ENCODE data around the gene LRRC38. TPM values are rescaled to one million over a fixed set of nuclear protein-coding genes. Genes with fewer than 3 reads are reported as not detected.
"Not testable (repeated sequence)": the region's sequence is repeated elsewhere in the genome, so short reads cannot be mapped to it uniquely, and the experiment has no call there.

The LRRC38 gene, protein sequence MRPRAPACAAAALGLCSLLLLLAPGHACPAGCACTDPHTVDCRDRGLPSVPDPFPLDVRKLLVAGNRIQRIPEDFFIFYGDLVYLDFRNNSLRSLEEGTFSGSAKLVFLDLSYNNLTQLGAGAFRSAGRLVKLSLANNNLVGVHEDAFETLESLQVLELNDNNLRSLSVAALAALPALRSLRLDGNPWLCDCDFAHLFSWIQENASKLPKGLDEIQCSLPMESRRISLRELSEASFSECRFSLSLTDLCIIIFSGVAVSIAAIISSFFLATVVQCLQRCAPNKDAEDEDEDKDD
- total RNA-seq: not detected in 2 replicates

DNA sequence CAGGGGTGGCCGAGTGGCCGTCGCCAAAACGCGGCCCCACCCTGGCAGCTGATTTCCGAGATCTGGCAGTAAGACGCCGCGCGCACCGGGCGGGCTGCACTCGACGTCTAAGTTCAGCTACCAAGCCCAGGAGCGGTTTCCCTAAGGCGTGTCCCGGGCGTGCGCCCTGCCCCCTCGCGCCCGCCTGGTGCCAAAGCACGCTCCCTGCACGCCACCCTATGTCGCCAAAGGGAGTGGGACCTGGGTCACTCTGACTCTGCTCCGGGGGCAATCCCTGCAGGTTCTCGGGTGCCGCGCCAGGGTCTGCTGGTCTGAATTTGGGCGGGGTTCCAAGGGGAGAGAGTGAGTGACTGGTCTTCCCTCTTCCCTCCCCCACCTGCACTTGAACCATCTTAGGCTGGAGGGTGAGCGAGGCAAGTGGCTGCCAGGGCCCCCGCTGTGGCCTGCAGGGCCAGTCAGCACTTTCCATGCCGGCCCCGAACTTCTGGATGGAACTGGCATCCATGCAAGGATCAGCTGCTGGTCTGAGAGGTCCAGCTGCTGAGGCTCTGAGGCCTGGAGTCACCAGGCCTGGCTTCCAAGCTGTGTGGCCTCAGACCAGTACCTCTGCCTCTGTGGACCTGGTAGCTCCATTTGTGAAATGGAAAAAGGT is at the start of gene LRRC38:
Gene LRRC38 (minus strand): TSS at position 109 of the 652 bp plus-strand sequence. CDS start 410 bp downstream, outside the sequence.
- intact Hi-C loops (cut with micrococcal nuclease): no loop called here
- Mint-ChIP-seq H3K27ac (no peak within 1 kb of the TSS), H3K4me1 (ENCODE audit: low read depth) (no peaks in the 10 kb centered on the region), H3K9me3 (no peaks in the 10 kb centered on the region), H3K27me3 (ENCODE audit: low read depth) (peaks cover 23% of the 10 kb centered on the region), H3K36me3 (ENCODE audit: low read depth) (no peaks in the 10 kb centered on the region), H3K4me3 (ENCODE audit: low read depth) (no peak within 1 kb of the TSS)
- no peak for DNase-seq (ENCODE audit: low spot score)

DNA sequence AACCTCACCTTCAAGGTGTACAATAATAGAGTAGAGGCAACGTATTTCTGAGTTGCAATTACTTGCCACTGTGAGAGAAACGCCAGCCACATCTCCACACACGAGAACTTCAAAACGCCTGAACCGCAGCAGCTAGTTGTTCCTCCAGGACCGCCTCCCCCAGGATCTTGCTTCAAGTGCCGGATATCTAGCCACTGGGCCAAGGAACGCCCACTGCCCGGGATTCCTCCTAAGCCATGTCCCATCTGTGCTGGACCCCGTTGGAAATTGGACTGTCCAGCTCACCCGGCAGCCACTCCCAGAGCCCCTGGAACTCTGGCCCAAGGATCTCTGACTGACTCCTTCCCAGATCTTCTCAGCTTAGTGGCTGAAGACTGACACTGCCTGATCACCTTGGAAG is 49.2 kb upstream of the LRRC38 start:
- DNase-seq (ENCODE audit: low spot score); H3K27ac Mint-ChIP-seq; H3K36me3 Mint-ChIP-seq (ENCODE audit: low read depth); H3K4me3 Mint-ChIP-seq (ENCODE audit: low read depth); intact Hi-C loops (cut with micrococcal nuclease); H3K9me3 Mint-ChIP-seq; H3K27me3 Mint-ChIP-seq (ENCODE audit: low read depth); H3K4me1 Mint-ChIP-seq (ENCODE audit: low read depth): not testable (repeated sequence)

DNA sequence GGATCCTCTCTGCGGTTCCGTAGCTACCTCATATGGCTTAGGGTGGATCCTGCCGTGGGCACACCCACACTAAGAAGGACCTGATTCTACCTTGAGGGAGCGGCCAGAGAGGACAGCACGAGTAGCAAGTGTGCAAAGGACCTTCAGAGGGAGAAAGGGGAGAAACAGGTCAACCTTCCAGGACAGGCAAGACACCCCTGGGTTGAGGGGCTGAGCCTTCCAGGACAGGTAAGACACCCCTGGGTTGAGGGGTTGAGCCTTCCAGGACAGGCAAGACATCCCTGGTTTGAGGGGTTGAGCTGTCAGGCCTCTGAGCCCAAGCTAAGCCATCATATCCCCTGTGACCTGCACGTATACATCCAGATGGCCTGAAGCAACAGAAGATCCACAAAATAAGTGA is 46.7 kb upstream of the LRRC38 start:
- Mint-ChIP-seq H3K27me3 (ENCODE audit: low read depth) (no peaks in the 10 kb centered on the region), H3K27ac (no peak overlapping the region), H3K4me1 (ENCODE audit: low read depth) (no peaks in the 10 kb centered on the region), H3K36me3 (ENCODE audit: low read depth) (no peaks in the 10 kb centered on the region), H3K4me3 (ENCODE audit: low read depth) (no peak overlapping the region), H3K9me3 (no peaks in the 10 kb centered on the region)
- no peak for DNase-seq (ENCODE audit: low spot score)
- intact Hi-C loops (cut with micrococcal nuclease): no loop called here

DNA sequence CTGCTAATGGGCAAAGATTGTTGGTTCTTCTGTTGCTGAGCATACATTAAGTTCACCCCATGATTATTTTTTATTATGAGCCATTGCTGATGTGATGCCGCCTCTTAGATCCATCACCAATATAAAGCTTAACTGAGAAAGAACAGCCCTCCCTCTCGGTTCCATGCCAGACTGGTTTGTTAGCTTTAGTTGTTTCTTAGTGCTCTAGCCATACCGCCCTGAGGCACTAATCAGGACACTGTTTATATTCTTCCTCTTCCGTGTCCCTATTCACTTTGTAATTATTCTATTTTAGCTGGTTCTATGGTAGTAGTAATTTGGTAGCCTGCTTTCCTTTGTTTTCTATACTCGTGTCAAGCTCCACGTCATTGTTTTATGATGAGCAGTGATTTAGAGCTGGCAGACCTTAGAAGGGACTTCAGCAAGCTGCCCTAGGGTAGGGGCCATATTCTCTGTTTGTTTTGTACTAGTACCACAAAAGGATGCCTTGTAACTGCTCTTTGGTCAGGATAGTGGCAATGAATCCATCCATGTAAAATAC is 42.5 kb upstream of the LRRC38 start:
- Mint-ChIP-seq H3K27me3 (ENCODE audit: low read depth) (no peaks in the 10 kb centered on the region), H3K27ac (no peak overlapping the region), H3K4me1 (ENCODE audit: low read depth) (no peaks in the 10 kb centered on the region), H3K36me3 (ENCODE audit: low read depth) (no peaks in the 10 kb centered on the region), H3K9me3 (no peaks in the 10 kb centered on the region), H3K4me3 (ENCODE audit: low read depth) (no peak overlapping the region)
- intact Hi-C loops (cut with micrococcal nuclease): no loop called here
- DNase-seq (ENCODE audit: low spot score): no peak

GRCh38 chr1:13554798-13555197 is 41.0 kb upstream of the LRRC38 start:
- Mint-ChIP-seq H3K27ac (no peak overlapping the region), H3K36me3 (ENCODE audit: low read depth) (no peaks in the 10 kb centered on the region), H3K4me3 (ENCODE audit: low read depth) (no peak overlapping the region), H3K4me1 (ENCODE audit: low read depth) (no peaks in the 10 kb centered on the region), H3K9me3 (no peaks in the 10 kb centered on the region), H3K27me3 (ENCODE audit: low read depth) (no peaks in the 10 kb centered on the region)
- no peak for DNase-seq (ENCODE audit: low spot score)
- intact Hi-C loops (cut with micrococcal nuclease): no loop called here

- Mint-ChIP-seq H3K4me1 (ENCODE audit: low read depth) (no peaks in the 10 kb centered on the region), H3K9me3 (no peaks in the 10 kb centered on the region), H3K27me3 (ENCODE audit: low read depth) (peaks cover 1% of the 10 kb centered on the region), H3K27ac (no peak overlapping the region), H3K4me3 (ENCODE audit: low read depth) (no peak overlapping the region), H3K36me3 (ENCODE audit: low read depth) (no peaks in the 10 kb centered on the region)
- DNase-seq (ENCODE audit: low spot score): no peak
- intact Hi-C loops (cut with micrococcal nuclease): no loop called here
Measured at GRCh38 chr1:13550663-13551062, 36.9 kb upstream of the LRRC38 start.

- H3K4me1 Mint-ChIP-seq (ENCODE audit: low read depth): no peaks in the 10 kb centered on the region
- DNase-seq (ENCODE audit: low spot score): no peak
- intact Hi-C loops (cut with micrococcal nuclease): no loop called here
- peaks cover 1% of the 10 kb centered on the region for H3K27me3 Mint-ChIP-seq (ENCODE audit: low read depth)
- no peak overlapping the region for H3K27ac Mint-ChIP-seq
- no peak overlapping the region for H3K4me3 Mint-ChIP-seq (ENCODE audit: low read depth)
- no peaks in the 10 kb centered on the region for H3K9me3 Mint-ChIP-seq
- no peaks in the 10 kb centered on the region for H3K36me3 Mint-ChIP-seq (ENCODE audit: low read depth)
Measured at GRCh38 chr1:13549521-13549920, 35.7 kb upstream of the LRRC38 start.

- DNase-seq (ENCODE audit: low spot score): no peak
- peaks cover 1% of the 10 kb centered on the region for H3K27me3 Mint-ChIP-seq (ENCODE audit: low read depth)
- H3K4me1 Mint-ChIP-seq (ENCODE audit: low read depth): no peaks in the 10 kb centered on the region
- no peak overlapping the region for H3K4me3 Mint-ChIP-seq (ENCODE audit: low read depth)
- no peaks in the 10 kb centered on the region for H3K9me3 Mint-ChIP-seq
- no peak overlapping the region for H3K27ac Mint-ChIP-seq
- intact Hi-C loops (cut with micrococcal nuclease): no loop called here
- no peaks in the 10 kb centered on the region for H3K36me3 Mint-ChIP-seq (ENCODE audit: low read depth)
Measured at GRCh38 chr1:13549021-13549420, 35.2 kb upstream of the LRRC38 start.

DNA sequence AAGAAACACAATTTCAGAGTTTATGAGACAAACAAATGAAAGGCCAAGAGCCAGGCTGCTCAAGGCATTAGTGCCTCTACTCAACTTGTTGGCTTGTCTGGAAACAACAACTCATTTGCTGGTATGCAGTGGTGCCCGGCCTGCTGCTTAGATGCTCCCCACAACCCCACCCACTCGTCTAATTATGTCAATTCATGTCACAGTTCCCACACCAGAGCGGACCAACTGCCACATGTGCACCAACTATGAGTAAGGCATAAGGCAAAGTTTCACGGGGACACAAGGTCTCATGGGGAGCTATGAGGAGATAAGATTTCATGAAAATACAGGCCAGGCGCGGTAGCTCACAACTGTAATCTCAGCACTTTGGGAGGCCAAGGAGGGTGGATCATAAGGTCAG is 34.5 kb upstream of the LRRC38 start:
- H3K27me3 Mint-ChIP-seq (ENCODE audit: low read depth): peaks cover 1% of the 10 kb centered on the region
- H3K4me3 Mint-ChIP-seq (ENCODE audit: low read depth): no peak overlapping the region
- no peaks in the 10 kb centered on the region for H3K9me3 Mint-ChIP-seq
- DNase-seq (ENCODE audit: low spot score): no peak
- H3K4me1 Mint-ChIP-seq (ENCODE audit: low read depth): no peaks in the 10 kb centered on the region
- H3K27ac Mint-ChIP-seq: no peak overlapping the region
- intact Hi-C loops (cut with micrococcal nuclease): no loop called here
- no peaks in the 10 kb centered on the region for H3K36me3 Mint-ChIP-seq (ENCODE audit: low read depth)

- H3K27me3 Mint-ChIP-seq (ENCODE audit: low read depth): peaks cover 1% of the 10 kb centered on the region
- H3K27ac Mint-ChIP-seq: no peak overlapping the region
- no peak overlapping the region for H3K4me3 Mint-ChIP-seq (ENCODE audit: low read depth)
- DNase-seq (ENCODE audit: low spot score): no peak
- intact Hi-C loops (cut with micrococcal nuclease): no loop called here
- H3K36me3 Mint-ChIP-seq (ENCODE audit: low read depth): no peaks in the 10 kb centered on the region
- H3K4me1 Mint-ChIP-seq (ENCODE audit: low read depth): no peaks in the 10 kb centered on the region
- no peaks in the 10 kb centered on the region for H3K9me3 Mint-ChIP-seq
Measured at GRCh38 chr1:13546791-13547190, 33.0 kb upstream of the LRRC38 start.

- Mint-ChIP-seq H3K27ac (no peak overlapping the region), H3K36me3 (ENCODE audit: low read depth) (no peaks in the 10 kb centered on the region), H3K27me3 (ENCODE audit: low read depth) (peaks cover under 1% of the 10 kb centered on the region), H3K9me3 (no peaks in the 10 kb centered on the region), H3K4me3 (ENCODE audit: low read depth) (no peak overlapping the region), H3K4me1 (ENCODE audit: low read depth) (no peaks in the 10 kb centered on the region)
- no peak for DNase-seq (ENCODE audit: low spot score)
- intact Hi-C loops (cut with micrococcal nuclease): no loop called here
Measured at GRCh38 chr1:13544221-13544556, 30.4 kb upstream of the LRRC38 start.

DNA sequence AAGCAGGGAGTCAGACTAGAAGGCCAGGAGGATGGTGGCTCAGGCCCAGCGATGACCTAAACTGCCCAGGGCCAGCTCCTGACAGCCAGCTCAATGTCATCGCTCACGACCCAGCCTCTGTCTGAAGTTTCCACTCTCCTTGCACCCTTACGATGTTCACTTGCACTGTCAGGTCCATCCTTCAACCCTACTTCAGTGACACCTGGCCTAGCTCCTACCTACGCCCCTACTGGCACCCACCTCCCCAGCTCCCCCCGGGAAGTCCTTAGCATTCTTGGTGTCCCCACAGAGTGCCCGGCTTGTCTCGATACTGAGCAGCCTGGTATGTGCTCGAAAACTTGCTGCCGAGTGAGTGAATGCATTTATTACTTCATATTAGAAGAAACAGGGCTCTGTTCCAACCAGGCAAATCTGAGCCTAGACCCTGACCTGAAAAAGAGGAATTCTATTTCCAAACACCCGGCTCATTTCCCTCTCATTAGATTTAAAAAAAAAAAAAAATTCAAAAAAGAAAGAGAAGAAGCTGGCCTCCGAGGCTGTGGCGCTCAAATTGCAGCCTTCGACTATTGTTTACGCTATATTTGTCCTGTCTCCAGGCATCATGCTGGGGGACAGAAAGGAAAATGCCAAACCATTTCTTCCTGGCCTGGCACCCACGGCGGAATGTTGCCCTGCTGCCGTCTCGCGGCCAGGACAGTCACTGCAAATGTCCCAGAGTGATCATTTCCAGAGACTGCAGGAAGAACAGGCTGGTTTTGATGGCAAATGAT is 29.8 kb upstream of the LRRC38 start:
- Mint-ChIP-seq H3K36me3 (ENCODE audit: low read depth) (no peaks in the 10 kb centered on the region), H3K4me1 (ENCODE audit: low read depth) (no peaks in the 10 kb centered on the region), H3K9me3 (no peaks in the 10 kb centered on the region), H3K27me3 (ENCODE audit: low read depth) (no peaks in the 10 kb centered on the region), H3K4me3 (ENCODE audit: low read depth) (no peak overlapping the region), H3K27ac (no peak overlapping the region)
- intact Hi-C loops (cut with micrococcal nuclease): no loop called here
- DNase-seq (ENCODE audit: low spot score): no peak
